Activated T-cell treated with anti-CD3 and anti-CD28 coated beads, Interleukin-2, amount 50 U/mL, for 4 hours (primary cell): ENCODE measurements around the gene LRRK1. TPM values are rescaled to one million over a fixed set of nuclear protein-coding genes. Genes with fewer than 3 reads are reported as not detected.

Experiments used
- ATAC-seq, 2 donors: fragments of 200-7000 bp; cut with Tn5 transposase; one replicate each; pipeline ENCODE4 v1.10.0; 2021
- DNase-seq: peaks from one replicate; pipeline ENCODE4 v3.0.0-alpha.2; 2020
- H3K27me3 Mint-ChIP-seq: one replicate; pipeline ENCODE4 v1.8.0; 2021; ENCODE audit warnings: low read depth, mixed read lengths
- H3K36me3 Mint-ChIP-seq: one replicate; pipeline ENCODE4 v1.8.0; 2022; ENCODE audit warnings: mixed read lengths; ENCODE audit not compliant: insufficient read depth
- H3K4me1 Mint-ChIP-seq: one replicate; pipeline ENCODE4 v1.8.0; 2021; ENCODE audit warnings: low read depth, mixed read lengths
- H3K4me3 Mint-ChIP-seq: one replicate; pipeline ENCODE4 v1.8.0; 2021; ENCODE audit warnings: mild to moderate bottlenecking, moderate library complexity, mixed read lengths
- H3K9me3 Mint-ChIP-seq: one replicate; pipeline ENCODE4 v1.8.0; 2021; ENCODE audit warnings: mixed read lengths
- total RNA-seq, 3 donors: library from RNA; stranded (reverse); gene quantifications; one replicate each; pipeline ENCODE4 v1.2.1, GENCODE V29; 2021

LRRK1 gene
- total RNA-seq, 3 donors from 2014 or later: 0.55 to 1.8 (median 1.6) TPM

DNA sequence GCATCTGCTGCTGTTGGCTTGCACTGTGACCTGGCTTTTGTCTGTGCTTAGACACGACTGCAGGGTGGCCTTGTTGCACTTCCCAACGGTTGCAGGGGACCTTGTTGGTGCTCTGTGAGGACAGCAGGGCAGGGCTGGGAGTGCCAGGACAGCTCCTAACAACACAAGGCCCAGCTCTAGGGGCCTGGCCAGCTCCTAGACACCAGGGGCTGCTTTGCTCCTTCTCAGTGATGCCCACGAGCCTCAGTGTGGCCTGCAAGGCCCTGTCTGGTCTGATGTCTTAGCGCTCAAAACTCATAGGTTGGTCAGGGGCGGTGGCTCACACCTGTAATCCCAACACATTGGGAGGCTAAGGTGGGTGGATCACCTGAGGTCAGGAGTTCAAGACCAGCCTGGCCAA lies 183.6 kb downstream of the LRRK1 start:
- ATAC-seq (no peak), DNase-seq (no peak)
- peaks cover 4% of the 10 kb centered on the region for H3K9me3 Mint-ChIP-seq
- H3K4me1 Mint-ChIP-seq: no peaks in the 10 kb centered on the region
- no peaks in the 10 kb centered on the region for H3K36me3 Mint-ChIP-seq
- H3K4me3 Mint-ChIP-seq: no peak overlapping the region
- H3K27me3 Mint-ChIP-seq: no peaks in the 10 kb centered on the region

DNA sequence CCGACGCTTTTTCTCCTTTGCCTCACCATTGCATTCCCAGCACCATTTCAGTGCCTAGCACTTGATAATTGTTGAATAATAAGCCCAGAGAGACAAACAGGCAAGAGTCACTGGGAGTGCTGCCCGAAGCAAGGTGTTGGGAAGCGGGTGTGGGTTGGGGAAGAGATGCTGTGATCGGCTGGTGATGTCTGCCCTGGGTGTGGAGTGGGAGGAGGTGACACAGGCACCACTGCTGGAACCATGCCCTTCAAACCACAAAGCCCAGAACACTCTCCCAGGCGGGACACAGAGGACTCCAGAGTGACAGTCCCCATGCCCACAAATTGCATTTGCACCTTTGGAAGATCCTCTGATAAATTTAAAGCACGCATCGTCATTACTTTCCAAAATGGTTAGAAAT lies 184.4 kb downstream of the LRRK1 start:
- Mint-ChIP-seq H3K9me3 (peaks cover 4% of the 10 kb centered on the region), H3K27me3 (no peaks in the 10 kb centered on the region), H3K4me1 (no peaks in the 10 kb centered on the region), H3K4me3 (no peak overlapping the region), H3K36me3 (no peaks in the 10 kb centered on the region)
- ATAC-seq (no peak), DNase-seq (no peak)

DNA sequence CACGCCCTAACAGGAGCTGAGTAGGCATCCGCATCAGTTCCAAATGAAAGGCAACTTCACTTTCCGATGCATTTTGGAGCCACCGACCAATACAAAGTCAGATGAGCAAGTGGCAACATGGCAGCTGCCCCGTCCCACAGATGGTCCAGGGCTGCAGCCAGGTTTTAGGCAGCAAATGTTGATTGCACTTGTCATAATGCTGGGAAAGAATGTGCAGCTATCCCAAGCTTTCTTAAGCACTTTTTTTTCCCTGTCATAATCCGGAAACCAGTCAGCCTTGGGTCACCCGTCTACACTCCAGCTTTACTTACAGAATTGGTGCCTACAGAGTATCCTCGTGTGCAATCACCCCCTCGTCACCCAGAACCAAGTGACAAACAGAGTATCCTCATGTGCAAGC lies 185.0 kb downstream of the LRRK1 start:
- Mint-ChIP-seq H3K9me3 (peaks cover 4% of the 10 kb centered on the region), H3K4me3 (no peak overlapping the region), H3K4me1 (no peaks in the 10 kb centered on the region), H3K27me3 (no peaks in the 10 kb centered on the region), H3K36me3 (no peaks in the 10 kb centered on the region)
- no peak for ATAC-seq
- DNase-seq: no peak

DNA sequence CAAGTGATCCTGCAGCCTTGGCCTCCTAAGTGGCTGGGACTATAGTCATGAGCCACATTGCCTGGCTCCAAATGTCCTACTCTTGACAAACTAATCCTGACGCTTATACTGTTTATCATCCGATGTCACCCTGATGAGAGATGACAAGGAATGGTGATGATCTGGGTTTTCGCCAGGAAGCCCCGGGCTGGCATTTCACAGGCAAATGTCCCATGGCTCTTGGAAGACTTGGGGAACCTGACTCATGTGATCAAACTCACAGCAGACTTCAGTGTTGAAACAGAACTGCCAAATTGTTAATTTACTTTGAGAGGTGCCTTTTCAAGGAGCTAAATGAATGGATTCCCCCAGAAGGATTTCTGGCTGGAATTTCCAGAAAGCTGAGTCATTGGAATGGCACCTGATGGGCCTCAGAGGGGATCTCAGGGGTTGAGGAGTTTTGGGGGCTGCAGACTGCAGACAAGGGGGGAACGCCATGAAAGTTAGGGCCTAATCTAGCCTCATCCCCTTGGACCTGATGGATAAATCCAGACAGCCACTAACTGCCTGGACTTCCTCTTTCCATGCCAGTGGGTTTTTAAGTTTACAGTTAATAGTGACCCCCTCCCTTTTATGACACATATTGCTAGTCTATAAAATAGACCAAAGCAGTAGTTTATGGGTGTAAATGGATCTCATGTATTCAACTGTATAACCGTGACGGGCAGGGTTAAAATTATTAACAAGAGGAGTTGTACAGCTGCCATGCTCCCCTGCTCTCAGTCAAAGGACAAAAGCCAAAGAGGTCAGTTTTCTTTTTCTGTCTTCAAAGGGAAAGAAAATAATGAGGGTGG lies 186.1 kb downstream of the LRRK1 start:
- Mint-ChIP-seq H3K27me3 (no peaks in the 10 kb centered on the region), H3K36me3 (no peaks in the 10 kb centered on the region), H3K4me3 (no peak overlapping the region), H3K9me3 (peaks cover 4% of the 10 kb centered on the region), H3K4me1 (no peaks in the 10 kb centered on the region)
- DNase-seq (no peak), ATAC-seq (no peak)

DNA sequence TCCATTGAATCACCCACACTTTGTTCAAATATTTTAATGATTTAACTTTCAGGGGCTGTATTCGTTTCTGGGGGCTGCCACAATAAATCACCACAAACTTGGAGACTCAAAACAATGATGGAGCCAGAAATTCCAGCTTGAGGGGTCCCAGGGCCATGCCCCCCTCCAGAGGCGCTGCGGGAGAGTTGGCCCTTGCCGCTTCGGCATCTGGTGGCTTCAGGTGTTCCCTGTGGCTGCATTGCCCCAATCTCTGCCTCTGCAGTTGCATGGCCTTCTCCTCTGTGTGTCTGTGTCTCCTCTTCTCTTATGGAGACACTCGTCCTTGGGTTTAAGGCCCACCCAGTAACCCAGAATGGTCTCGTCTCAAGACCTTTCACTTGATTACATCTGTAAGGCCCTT lies 187.9 kb downstream of the LRRK1 start:
- Mint-ChIP-seq H3K36me3 (no peaks in the 10 kb centered on the region), H3K4me1 (no peaks in the 10 kb centered on the region), H3K27me3 (no peaks in the 10 kb centered on the region), H3K4me3 (no peak overlapping the region), H3K9me3 (no peaks in the 10 kb centered on the region)
- ATAC-seq: no peak
- DNase-seq: no peak

DNA sequence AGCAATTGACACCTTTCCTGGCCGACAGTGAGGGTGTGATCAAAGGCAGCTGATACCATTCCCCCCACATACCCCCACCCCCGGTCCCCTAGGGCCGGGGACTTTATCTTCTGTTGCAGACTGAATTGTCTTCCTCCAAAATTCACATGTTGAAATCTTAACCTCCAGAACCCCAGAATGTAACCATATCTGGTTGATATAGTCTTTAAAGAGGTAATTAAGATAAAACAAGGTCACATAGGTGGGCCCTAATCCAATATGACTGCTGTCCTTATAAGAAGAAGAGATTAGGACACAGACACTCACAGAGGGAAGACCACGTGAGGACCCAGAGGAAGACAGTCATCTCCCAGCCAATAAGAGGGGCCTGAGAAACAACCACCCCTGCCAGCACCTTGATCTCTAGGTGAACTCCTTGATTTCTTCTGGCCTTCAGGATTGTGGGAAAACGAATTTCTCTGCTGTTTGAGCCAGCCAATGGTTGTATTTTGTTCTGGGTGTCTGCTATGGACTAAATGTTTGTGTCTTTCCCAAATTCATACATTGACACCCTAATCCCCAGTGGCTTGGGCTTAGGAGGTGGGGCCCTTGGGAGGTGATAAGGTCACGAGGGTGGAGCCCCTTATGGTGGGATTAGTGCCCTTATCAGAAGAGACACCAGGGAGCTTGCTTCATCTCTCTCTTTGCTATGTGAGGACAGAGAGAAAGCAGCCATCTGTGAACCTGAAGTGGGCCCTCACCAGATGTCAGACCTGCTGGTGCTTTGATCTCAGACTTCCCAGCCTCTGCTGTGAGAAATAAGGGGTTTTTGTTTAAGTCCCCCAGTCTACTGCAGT lies 188.7 kb downstream of the LRRK1 start:
- Mint-ChIP-seq H3K4me3 (no peak overlapping the region), H3K4me1 (no peaks in the 10 kb centered on the region), H3K36me3 (no peaks in the 10 kb centered on the region), H3K9me3 (no peaks in the 10 kb centered on the region), H3K27me3 (no peaks in the 10 kb centered on the region)
- DNase-seq (no peak), ATAC-seq (no peak)

DNA sequence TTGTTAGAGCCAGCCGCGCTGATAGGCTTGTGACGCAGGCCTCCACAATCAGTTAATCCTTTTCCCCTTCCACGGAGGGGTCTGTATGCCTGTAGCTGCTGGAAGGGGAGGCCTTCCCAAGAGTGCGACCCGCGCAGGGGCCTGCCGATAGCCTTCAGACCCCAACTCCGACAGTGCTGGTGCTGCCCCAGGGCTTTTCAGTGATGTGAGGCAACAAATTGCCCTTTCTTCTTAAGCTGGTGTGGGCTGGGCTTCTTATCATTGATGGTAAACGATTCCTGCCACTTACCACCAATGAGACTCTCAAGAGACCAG lies 189.3 kb downstream of the LRRK1 start:
- no peak for ATAC-seq

DNA sequence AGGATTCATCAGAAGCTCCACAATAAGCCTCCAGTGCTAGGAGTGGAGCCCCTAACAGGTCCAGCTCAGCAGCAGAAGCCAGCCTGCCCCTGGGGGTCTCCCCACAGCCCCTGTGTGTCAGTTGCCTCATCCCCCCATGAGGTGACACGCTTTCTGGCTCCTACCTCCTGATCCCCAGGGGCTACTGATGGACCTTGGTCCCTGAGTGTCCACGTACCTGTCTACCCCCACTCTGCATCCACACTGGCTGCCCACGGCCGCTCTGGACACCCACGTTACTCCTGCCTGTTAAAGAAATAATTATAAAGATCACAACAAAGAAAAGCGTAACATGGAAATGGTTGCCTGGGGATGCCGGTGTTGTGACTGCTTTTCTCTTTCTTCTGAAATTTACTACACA lies 189.6 kb downstream of the LRRK1 start:
- H3K27me3 Mint-ChIP-seq: no peaks in the 10 kb centered on the region
- H3K4me3 Mint-ChIP-seq: no peak overlapping the region
- no peaks in the 10 kb centered on the region for H3K4me1 Mint-ChIP-seq
- DNase-seq (no peak), ATAC-seq (no peak)
- no peaks in the 10 kb centered on the region for H3K36me3 Mint-ChIP-seq
- no peaks in the 10 kb centered on the region for H3K9me3 Mint-ChIP-seq

More for the DNA sequence above, 189.3 kb downstream of the LRRK1 start:
- no peaks in the 10 kb centered on the region for H3K27me3 Mint-ChIP-seq
- H3K4me1 Mint-ChIP-seq: no peaks in the 10 kb centered on the region
- H3K9me3 Mint-ChIP-seq: no peaks in the 10 kb centered on the region
- no peak overlapping the region for H3K4me3 Mint-ChIP-seq
- H3K36me3 Mint-ChIP-seq: no peaks in the 10 kb centered on the region
- no peak for DNase-seq

DNA sequence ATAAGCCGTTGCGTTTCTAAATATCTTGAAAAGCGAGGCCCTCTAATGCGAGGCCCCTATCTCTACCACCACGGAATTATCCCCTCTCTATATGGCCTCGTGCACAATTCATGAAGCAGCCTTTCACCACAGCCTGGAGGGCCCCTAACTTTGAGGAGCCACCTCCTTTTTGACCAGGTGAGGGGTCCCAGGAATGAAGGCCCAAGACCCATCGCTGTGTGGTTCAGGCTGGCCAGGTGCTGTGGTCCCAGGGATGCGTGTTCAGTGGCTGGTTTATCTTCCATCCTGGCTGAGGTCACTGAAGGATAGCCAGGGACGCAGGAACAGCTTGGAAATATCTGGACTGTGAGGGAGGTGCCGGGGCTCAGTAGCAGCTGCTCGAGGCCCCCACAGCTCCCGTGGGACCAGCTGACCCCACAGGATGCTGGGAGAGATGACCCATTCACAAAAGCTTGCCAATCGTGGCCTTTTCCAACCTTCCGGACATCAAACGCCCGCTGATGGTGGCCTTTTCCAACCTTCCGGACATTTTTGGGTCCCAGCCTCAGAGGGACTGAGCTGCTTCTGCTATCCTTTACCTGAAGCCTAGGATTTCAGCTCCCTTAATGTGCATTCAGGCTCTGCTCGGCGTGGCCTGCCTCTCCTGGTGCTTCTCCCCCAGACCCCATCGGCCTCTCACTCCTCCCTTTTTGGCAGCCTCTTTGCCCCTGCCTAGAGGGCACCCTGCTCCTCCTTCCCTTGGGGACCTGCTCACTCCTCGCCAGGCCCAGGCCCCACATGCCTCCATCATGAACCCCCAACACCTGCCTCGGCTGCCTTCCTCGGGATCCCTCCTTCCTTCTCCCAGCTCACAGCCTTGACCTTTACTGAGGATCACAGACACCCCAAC lies 191.8 kb downstream of the LRRK1 start:
- Mint-ChIP-seq H3K9me3 (no peaks in the 10 kb centered on the region), H3K36me3 (no peaks in the 10 kb centered on the region), H3K4me3 (no peak overlapping the region), H3K4me1 (no peaks in the 10 kb centered on the region), H3K27me3 (peaks cover 2% of the 10 kb centered on the region)
- DNase-seq (no peak), ATAC-seq (no peak)

DNA sequence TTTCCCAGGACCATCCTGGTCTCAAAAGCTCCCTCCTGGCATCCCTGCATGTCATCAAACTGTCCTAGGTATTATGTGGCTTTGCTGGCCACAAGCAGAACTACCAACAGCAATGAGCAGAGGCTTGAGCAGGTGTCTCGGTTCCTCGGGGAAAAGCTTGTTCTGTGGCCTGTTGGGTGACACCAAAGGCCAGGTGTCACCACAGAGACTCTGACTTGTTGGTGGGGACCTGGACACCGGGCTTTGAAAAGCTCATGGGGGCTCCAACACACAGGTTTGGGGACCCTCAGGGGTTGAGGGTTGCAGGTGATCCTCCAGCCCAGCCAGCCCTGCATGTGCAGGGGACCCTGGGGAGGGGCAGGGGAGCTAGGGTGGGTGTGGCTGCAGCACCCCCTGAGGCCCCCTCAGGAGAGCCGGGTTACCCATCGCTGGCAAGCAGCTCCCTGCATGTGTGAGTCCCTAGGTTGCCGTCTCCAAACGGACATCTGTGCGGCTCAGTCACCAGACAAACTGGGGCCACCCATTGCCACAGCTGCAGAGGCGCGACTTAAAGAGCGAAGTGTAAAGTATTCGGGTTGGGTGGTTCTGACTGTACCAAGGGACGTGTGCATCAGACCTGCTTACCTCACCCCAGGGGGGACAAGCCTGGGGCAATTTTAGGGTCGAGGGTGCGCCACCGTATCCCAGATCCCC lies 192.6 kb downstream of the LRRK1 start:
- Mint-ChIP-seq H3K36me3 (no peaks in the 10 kb centered on the region), H3K4me3 (no peak overlapping the region), H3K4me1 (no peaks in the 10 kb centered on the region), H3K27me3 (peaks cover 2% of the 10 kb centered on the region), H3K9me3 (no peaks in the 10 kb centered on the region)
- no peak for DNase-seq
- ATAC-seq: no peak

DNA sequence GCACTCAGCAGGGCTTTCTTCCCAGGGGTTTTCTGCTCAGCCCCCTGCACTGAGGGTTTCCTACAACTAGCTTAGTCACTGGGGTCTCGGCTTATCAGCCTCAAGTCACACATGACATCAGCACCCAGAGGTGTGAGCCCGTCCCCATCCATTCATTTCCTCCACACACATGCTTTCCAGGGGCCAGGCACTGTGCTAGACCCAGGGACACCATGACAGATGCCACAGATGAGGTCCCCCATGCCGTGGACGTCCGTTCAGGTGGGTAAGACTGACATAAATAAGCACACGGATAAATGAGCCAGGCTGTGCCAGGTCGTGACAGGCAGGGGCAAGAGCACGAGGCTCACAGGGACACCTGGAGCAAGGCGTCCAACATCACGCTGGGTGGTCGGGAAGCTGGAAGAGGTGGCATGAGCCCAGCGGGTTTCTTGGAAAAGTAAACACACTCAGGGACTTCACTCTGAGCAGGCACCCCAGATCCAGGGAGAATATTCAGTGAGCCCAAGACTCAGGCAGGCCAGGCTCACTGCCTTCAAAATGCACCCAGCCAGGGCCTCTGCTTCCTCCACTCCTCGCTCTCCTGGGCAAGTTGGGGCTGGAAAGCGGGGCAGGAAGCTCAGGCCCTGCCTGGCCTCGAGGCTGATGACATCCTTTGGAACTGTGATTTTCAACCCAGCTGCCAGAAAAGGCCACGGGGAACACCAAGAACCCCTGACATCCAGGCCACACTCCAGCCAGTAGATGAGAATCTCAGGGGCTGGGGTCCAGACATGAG lies 193.4 kb downstream of the LRRK1 start:
- Mint-ChIP-seq H3K4me3 (no peak overlapping the region), H3K4me1 (no peaks in the 10 kb centered on the region), H3K36me3 (no peaks in the 10 kb centered on the region), H3K9me3 (no peaks in the 10 kb centered on the region), H3K27me3 (peaks cover 2% of the 10 kb centered on the region)
- DNase-seq (no peak), ATAC-seq (no peak)

DNA sequence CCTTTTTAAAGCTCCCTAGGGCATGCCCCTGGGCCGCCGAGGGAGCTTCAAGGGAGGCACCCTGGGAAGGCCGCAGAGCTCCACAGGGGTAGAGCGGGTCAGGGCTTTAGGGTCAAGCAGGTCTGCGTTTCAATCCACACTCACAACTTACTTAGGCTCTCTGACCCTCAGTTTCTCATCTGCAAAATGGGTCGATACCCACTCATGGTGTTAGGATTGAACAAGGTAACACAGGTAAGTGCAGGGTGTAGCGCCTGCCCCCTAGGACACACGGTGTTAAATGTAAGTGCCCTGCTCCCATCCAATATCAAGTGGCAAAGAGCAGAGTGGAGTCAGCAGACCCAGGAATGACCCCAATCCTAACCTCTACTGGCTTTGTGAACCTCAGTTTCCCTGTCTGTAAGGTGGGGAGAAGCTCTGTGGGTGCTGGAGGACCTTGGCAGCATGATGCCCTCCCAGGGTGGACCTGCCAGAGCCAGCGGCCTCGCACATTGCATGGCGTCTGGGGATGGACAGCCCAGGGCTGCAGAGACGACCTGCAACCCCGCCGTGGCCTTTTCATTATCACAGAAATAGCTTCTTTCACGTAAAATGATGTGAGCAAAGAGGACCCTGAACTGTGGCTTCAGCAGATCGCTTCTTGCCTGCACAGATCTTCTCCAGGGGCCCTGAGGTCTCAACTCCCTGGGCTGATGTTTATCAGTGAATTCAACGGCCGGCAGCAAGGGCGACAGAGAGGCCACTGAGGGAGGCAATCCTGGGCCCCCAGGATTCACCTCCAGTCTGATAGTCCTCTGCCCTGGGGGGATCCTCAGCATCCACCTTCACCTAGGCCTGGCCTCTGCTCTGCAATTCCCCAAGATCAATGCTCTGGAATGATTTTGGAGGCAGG lies 194.2 kb downstream of the LRRK1 start:
- H3K27me3 Mint-ChIP-seq: peaks cover 2% of the 10 kb centered on the region
- no peak overlapping the region for H3K4me3 Mint-ChIP-seq

DNA sequence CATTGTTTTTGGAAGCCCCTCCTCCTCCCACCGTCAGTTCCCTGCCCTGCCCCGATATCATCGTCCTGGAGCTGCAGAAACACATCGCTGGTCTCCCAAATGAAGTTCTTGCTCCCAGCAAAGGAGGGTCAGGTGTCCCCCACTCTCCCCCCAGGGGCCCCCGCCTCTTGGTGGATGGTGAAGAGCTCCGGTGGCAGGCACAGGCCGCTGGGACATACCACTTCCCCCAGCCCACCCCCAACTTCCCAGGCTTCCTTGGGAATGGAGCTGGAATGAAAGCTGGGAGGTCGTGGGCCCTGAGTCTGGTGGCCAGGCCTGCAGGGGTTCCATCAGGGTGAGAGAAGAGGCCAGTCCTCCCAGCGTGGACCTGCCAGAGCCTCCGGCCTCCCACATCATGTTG lies 195.0 kb downstream of the LRRK1 start:
- Mint-ChIP-seq H3K9me3 (no peaks in the 10 kb centered on the region), H3K4me1 (no peaks in the 10 kb centered on the region), H3K4me3 (no peak overlapping the region), H3K27me3 (peaks cover 2% of the 10 kb centered on the region), H3K36me3 (no peaks in the 10 kb centered on the region)
- ATAC-seq (no peak), DNase-seq (no peak)

More for the DNA sequence above, 194.2 kb downstream of the LRRK1 start:
- Mint-ChIP-seq H3K9me3 (no peaks in the 10 kb centered on the region), H3K36me3 (no peaks in the 10 kb centered on the region), H3K4me1 (no peaks in the 10 kb centered on the region)
- ATAC-seq: no peak
- no peak for DNase-seq
